Astrocyte (in vitro differentiated cells and primary cell): Measurements from ENCODE around the gene MYPOP. TPM values are rescaled to one million over a fixed set of nuclear protein-coding genes. Genes with fewer than 3 reads are reported as not detected.

Source experiments
- DNase-seq: peaks from one replicate; pipeline ENCODE4 v3.0.0-alpha.2; 2010; ENCODE audit warnings: low read depth
- FAIRE-seq: peaks from 2 replicates; lab custom pipeline; 2011; peaks lifted over from hg19 to GRCh38; lab: Jason Lieb, UNC
- H2AFZ ChIP-seq: 2 replicates; pipeline ENCODE4 v1.6.0; 2012; ENCODE audit warnings: low read depth, low read length, inconsistent platforms
- H3K27ac ChIP-seq: 2 replicates; pipeline ENCODE4 v1.5.1; 2011; ENCODE audit warnings: low read depth, low read length, inconsistent platforms
- H3K27me3 ChIP-seq: 2 replicates; pipeline ENCODE4 v1.6.0; 2011; ENCODE audit warnings: low read length, inconsistent platforms; ENCODE audit not compliant: insufficient read depth
- H3K36me3 ChIP-seq: 2 replicates; pipeline ENCODE4 v1.5.1; 2011; ENCODE audit warnings: low read length, inconsistent platforms; ENCODE audit not compliant: insufficient read depth
- H3K4me1 ChIP-seq: 2 replicates; pipeline ENCODE4 v1.5.1; 2011; ENCODE audit warnings: low read length, inconsistent platforms; ENCODE audit not compliant: insufficient read depth
- H3K4me2 ChIP-seq: 2 replicates; pipeline ENCODE4 v1.6.0; 2012; ENCODE audit warnings: low read length, inconsistent platforms
- H3K4me3 ChIP-seq: 2 replicates; pipeline ENCODE4 v1.5.1; 2011; ENCODE audit warnings: low read depth, mild to moderate bottlenecking, low read length, inconsistent platforms; ENCODE audit not compliant: insufficient read depth
- H3K79me2 ChIP-seq: 2 replicates; pipeline ENCODE4 v1.6.0; 2012; ENCODE audit warnings: mild to moderate bottlenecking, low read length, inconsistent platforms; ENCODE audit not compliant: insufficient read depth
- H3K9ac ChIP-seq: 2 replicates; pipeline ENCODE4 v1.6.0; 2012; ENCODE audit warnings: mild to moderate bottlenecking, low read length, inconsistent platforms
- H3K9me3 ChIP-seq: 2 replicates; pipeline ENCODE4 v1.5.1; 2012; ENCODE audit warnings: low read depth, mild to moderate bottlenecking, low read length, inconsistent platforms; ENCODE audit not compliant: insufficient read depth
- H4K20me1 ChIP-seq: 2 replicates; pipeline ENCODE4 v1.6.0; 2012; ENCODE audit warnings: low read length, inconsistent platforms; ENCODE audit not compliant: insufficient read depth
- H3K27ac Mint-ChIP-seq: one replicate; pipeline ENCODE4 v1.8.0; 2021; ENCODE audit warnings: mild to moderate bottlenecking, mixed read lengths; ENCODE audit not compliant: unreplicated experiment
- H3K27me3 Mint-ChIP-seq: one replicate; pipeline ENCODE4 v1.8.0; 2021; ENCODE audit warnings: low read depth, mixed read lengths; ENCODE audit not compliant: unreplicated experiment
- H3K36me3 Mint-ChIP-seq: one replicate; pipeline ENCODE4 v1.8.0; 2021; ENCODE audit warnings: low read depth, mixed read lengths; ENCODE audit not compliant: unreplicated experiment
- H3K4me1 Mint-ChIP-seq: one replicate; pipeline ENCODE4 v1.8.0; 2021; ENCODE audit warnings: low read depth, mixed read lengths; ENCODE audit not compliant: unreplicated experiment
- H3K4me3 Mint-ChIP-seq: one replicate; pipeline ENCODE4 v1.8.0; 2021; ENCODE audit warnings: mild to moderate bottlenecking, moderate library complexity, mixed read lengths; ENCODE audit not compliant: unreplicated experiment
- H3K9me3 Mint-ChIP-seq: one replicate; pipeline ENCODE4 v1.8.0; 2021; ENCODE audit warnings: mild to moderate bottlenecking, mixed read lengths; ENCODE audit not compliant: unreplicated experiment
- EZH2 ChIP-seq: IDR thresholded peaks from 2 replicates; pipeline ENCODE4 v1.6.1; 2012; ENCODE audit warnings: mild to moderate bottlenecking, low read length, inconsistent platforms; ENCODE audit not compliant: insufficient read depth
- total RNA-seq: library from RNA; stranded (reverse); gene quantifications from 2 replicates; pipeline ENCODE4 v1.2.1, GENCODE V29; 2021
- TF ChIP-seq, protein P1 (sequence below): IDR thresholded peaks from 2 replicates; pipeline ENCODE4 v1.5.1; 2011; ENCODE audit warnings: low read depth, mild to moderate bottlenecking, inconsistent platforms, low read length, moderate library complexity; ENCODE audit not compliant: insufficient read depth

The MYPOP gene
- total RNA-seq, 1 donor from 2014 or later: 11.0 TPM

DNA sequence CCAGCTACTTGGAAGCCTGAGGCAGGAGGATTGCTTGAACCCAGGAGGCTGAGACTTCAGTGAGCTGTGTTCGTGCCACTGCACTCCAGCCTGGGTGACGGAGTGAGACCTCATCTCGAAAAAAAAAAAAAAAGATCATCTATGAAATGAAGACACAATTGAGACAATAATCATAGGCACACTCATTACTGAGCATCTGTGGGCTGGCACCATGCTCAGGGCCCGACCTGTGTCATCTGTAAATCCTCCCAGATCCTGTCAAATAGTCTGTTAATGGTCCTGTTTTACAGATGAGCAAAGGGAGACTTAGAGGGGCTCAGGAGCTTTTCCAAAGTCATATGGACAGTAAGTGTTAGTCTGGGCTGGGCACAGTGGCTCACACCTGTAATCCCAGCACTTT lies 16.3 kb upstream of the MYPOP start:
- Histone ChIP-seq H3K36me3 (no peaks in the 10 kb centered on the region), H3K27ac (no peak overlapping the region), H3K79me2 (no peaks in the 10 kb centered on the region), H3K4me2 (no peak overlapping the region), H3K27me3 (peaks cover 19% of the 10 kb centered on the region), H3K9ac (no peak overlapping the region), H4K20me1 (no peaks in the 10 kb centered on the region), H3K4me1 (no peaks in the 10 kb centered on the region), H3K9me3 (no peaks in the 10 kb centered on the region), H2AFZ (no peak overlapping the region), H3K4me3 (no peak overlapping the region)
- Mint-ChIP-seq H3K36me3 (no peaks in the 10 kb centered on the region), H3K27ac (no peak overlapping the region), H3K4me3 (no peak overlapping the region), H3K9me3 (peaks cover 1% of the 10 kb centered on the region), H3K27me3 (no peaks in the 10 kb centered on the region), H3K4me1 (no peaks in the 10 kb centered on the region)
- no peak for FAIRE-seq
- TF ChIP-seq, protein P1, sequence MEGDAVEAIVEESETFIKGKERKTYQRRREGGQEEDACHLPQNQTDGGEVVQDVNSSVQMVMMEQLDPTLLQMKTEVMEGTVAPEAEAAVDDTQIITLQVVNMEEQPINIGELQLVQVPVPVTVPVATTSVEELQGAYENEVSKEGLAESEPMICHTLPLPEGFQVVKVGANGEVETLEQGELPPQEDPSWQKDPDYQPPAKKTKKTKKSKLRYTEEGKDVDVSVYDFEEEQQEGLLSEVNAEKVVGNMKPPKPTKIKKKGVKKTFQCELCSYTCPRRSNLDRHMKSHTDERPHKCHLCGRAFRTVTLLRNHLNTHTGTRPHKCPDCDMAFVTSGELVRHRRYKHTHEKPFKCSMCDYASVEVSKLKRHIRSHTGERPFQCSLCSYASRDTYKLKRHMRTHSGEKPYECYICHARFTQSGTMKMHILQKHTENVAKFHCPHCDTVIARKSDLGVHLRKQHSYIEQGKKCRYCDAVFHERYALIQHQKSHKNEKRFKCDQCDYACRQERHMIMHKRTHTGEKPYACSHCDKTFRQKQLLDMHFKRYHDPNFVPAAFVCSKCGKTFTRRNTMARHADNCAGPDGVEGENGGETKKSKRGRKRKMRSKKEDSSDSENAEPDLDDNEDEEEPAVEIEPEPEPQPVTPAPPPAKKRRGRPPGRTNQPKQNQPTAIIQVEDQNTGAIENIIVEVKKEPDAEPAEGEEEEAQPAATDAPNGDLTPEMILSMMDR: no peak
- no peak for TF ChIP-seq EZH2
- DNase-seq: no peak

DNA sequence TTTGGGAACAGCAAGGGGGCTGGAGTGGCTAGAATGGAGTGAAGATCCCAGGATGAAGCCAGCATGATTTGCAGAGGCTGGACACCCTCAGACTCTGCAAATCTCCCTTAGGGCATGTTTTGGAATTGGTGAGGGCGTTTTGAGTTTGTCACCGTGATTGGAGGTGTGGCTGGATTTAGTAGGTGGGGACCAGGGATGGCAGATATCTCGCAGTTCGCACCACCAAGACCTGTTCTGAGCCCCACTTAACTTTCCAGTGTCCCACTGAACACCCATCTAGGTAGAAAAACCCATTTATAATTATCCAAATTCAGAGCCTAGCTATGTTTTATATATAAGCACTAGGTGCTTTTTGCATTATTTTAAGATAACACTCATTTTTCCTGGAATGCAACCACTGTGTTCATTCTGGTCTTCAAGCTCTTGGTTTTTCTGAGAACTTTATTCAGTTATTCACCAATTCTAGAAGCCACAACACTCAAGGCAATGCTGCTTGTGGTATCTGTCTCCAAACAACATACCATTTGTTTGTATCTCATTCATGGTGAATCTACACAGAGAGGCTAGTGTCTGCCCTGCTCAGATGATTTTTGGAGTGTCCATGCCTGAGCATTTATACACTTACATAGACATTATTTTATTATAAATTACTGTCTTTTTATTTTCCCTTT lies 15.1 kb upstream of the MYPOP start:
- H3K4me3 Mint-ChIP-seq: no peak overlapping the region
- no peaks in the 10 kb centered on the region for H3K36me3 ChIP-seq
- DNase-seq (no peak), FAIRE-seq (no peak)
- H3K9me3 ChIP-seq: no peaks in the 10 kb centered on the region
- no peaks in the 10 kb centered on the region for H3K36me3 Mint-ChIP-seq
- H4K20me1 ChIP-seq: no peaks in the 10 kb centered on the region
- no peaks in the 10 kb centered on the region for H3K4me1 Mint-ChIP-seq
- no peak overlapping the region for H3K4me2 ChIP-seq
- no peak overlapping the region for H2AFZ ChIP-seq
- TF ChIP-seq EZH2: no peak
- TF ChIP-seq, protein P1: no peak
- no peak overlapping the region for H3K4me3 ChIP-seq
- peaks cover 19% of the 10 kb centered on the region for H3K27me3 ChIP-seq
- H3K79me2 ChIP-seq: no peaks in the 10 kb centered on the region
- no peaks in the 10 kb centered on the region for H3K4me1 ChIP-seq
- H3K27ac ChIP-seq: no peak overlapping the region
- no peak overlapping the region for H3K9ac ChIP-seq
- no peak overlapping the region for H3K27ac Mint-ChIP-seq
- peaks cover 1% of the 10 kb centered on the region for H3K9me3 Mint-ChIP-seq
- no peaks in the 10 kb centered on the region for H3K27me3 Mint-ChIP-seq
